ENCODE data around the gene MCF2L2. TPM values are rescaled to one million over a fixed set of nuclear protein-coding genes. Genes with fewer than 3 reads are reported as not detected.

Gene MCF2L2
- total and polyA plus RNA-seq, 2 experiments from 2014 or later = not detected

DNA sequence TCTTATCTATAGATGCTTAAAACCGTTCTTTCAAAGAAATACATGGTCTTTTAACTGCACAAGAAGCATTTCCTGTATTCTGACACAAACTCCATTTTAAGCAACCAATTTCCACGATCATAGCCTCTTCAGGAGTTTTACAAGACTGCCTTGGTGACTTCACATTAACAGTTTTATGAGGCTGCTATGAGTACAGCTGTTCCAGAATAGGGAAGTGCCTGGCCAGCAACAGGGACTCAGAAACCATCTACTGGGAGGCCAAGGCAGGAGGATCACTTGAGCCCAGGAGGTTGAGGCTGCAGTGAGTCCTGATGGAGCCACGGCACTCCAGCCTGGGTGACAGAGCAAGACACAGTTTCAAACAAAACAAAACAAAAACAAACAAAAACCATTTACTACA, 96.9 kb downstream of the MCF2L2 start:
- in situ Hi-C loops (cut with MboI) = no loop called here
- no peak overlapping the region for H3K27ac ChIP-seq
- H3K79me2 ChIP-seq (ENCODE audit: insufficient read depth) = no peaks in the 10 kb centered on the region
- no peak for DNase-seq
- no peak overlapping the region for H3K4me3 ChIP-seq
- no peak overlapping the region for H3K4me2 ChIP-seq (ENCODE audit: unreplicated experiment)
- H3K4me1 ChIP-seq (ENCODE audit: insufficient read depth) = peaks cover 13% of the 10 kb centered on the region
- H4K20me1 ChIP-seq (ENCODE audit: insufficient read depth) = no peaks in the 10 kb centered on the region
- no peaks in the 10 kb centered on the region for H3K9me3 ChIP-seq (ENCODE audit: low read depth)
- TF ChIP-seq EZH2phosphoT487 (IDR thresholded peaks at IDR 0.05; ENCODE audit: insufficient read depth, low read depth) = no peak
- no peak for TF ChIP-seq EZH2 (IDR thresholded peaks at IDR 0.05; ENCODE audit: insufficient read depth, poor library complexity, severe bottlenecking)
- H2AFZ ChIP-seq = no peak overlapping the region
- no peaks in the 10 kb centered on the region for H3K36me3 ChIP-seq (ENCODE audit: low read depth)
- H3K27me3 ChIP-seq (replicated peaks; ENCODE audit: insufficient read depth) = no peaks in the 10 kb centered on the region
- H3F3A ChIP-seq (ENCODE audit: insufficient read depth) = peaks cover 9% of the 10 kb centered on the region
- 89 to 92% methylated on average over 3 of the region's 3 CpGs for WGBS, 2 experiments (ENCODE audit: low coverage in 1 of 2, low lambda C conversion rate in 2 of 2, missing lambda C conversion rate in 2 of 2)
- H3K9ac ChIP-seq = no peak overlapping the region
- no peaks in the 10 kb centered on the region for H3K9me2 ChIP-seq (ENCODE audit: insufficient read depth)

DNA sequence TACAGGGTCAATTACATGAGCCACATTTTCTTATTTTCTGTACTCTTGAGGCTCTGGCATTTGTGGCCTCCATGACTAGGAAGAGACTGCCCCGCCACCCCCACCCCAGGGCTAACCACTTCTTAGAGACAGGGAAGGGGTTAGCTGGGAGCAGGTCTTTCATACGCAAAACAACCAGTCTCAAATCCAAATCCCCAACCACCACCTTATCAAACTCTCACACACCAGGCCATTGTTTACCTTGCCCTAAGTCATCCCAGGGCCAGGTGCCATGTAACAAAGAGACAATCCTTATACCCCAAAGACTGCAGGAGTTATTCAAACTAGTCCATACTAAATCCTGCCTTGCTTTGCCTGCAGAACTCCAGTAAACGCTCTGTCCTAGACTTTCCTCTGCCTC, 97.5 kb downstream of the MCF2L2 start:
- Histone ChIP-seq H3K9me2 (ENCODE audit: insufficient read depth) (no peaks in the 10 kb centered on the region), H3F3A (ENCODE audit: insufficient read depth) (peaks cover 9% of the 10 kb centered on the region), H3K9ac (no peak overlapping the region), H3K9me3 (ENCODE audit: low read depth) (no peaks in the 10 kb centered on the region), H3K4me1 (ENCODE audit: insufficient read depth) (peaks cover 13% of the 10 kb centered on the region), H3K27ac (no peak overlapping the region), H3K4me3 (no peak overlapping the region), H3K79me2 (ENCODE audit: insufficient read depth) (no peaks in the 10 kb centered on the region), H4K20me1 (ENCODE audit: insufficient read depth) (no peaks in the 10 kb centered on the region), H3K36me3 (ENCODE audit: low read depth) (no peaks in the 10 kb centered on the region), H3K27me3 (replicated peaks; ENCODE audit: insufficient read depth) (no peaks in the 10 kb centered on the region), H2AFZ (no peak overlapping the region), H3K4me2 (ENCODE audit: unreplicated experiment) (no peak overlapping the region)
- no peak for TF ChIP-seq EZH2phosphoT487 (IDR thresholded peaks at IDR 0.05; ENCODE audit: insufficient read depth, low read depth)
- no peak for TF ChIP-seq EZH2 (IDR thresholded peaks at IDR 0.05; ENCODE audit: insufficient read depth, poor library complexity, severe bottlenecking)
- 89 to 93% methylated on average over 3 of the region's 3 CpGs for WGBS, 2 experiments (ENCODE audit: low coverage in 1 of 2, low lambda C conversion rate in 2 of 2, missing lambda C conversion rate in 2 of 2)
- DNase-seq = no peak
- in situ Hi-C loops (cut with MboI) = no loop called here

GRCh38 chr3:183329543-183329942, 98.9 kb downstream of the MCF2L2 start:
- no peaks in the 10 kb centered on the region for H3K9me2 ChIP-seq (ENCODE audit: insufficient read depth)
- no peak for DNase-seq
- 90 to 92% methylated on average over 1 of the region's 1 CpG for WGBS, 2 experiments (ENCODE audit: low coverage in 1 of 2, low lambda C conversion rate in 2 of 2, missing lambda C conversion rate in 2 of 2)
- H3K79me2 ChIP-seq (ENCODE audit: insufficient read depth) = no peaks in the 10 kb centered on the region
- TF ChIP-seq EZH2 (IDR thresholded peaks at IDR 0.05; ENCODE audit: insufficient read depth, poor library complexity, severe bottlenecking) (no peak), EZH2phosphoT487 (IDR thresholded peaks at IDR 0.05; ENCODE audit: insufficient read depth, low read depth) (no peak)
- H3K9ac ChIP-seq = no peak overlapping the region
- H2AFZ ChIP-seq = no peak overlapping the region
- no peak overlapping the region for H3K4me3 ChIP-seq
- H3F3A ChIP-seq (ENCODE audit: insufficient read depth) = peaks cover 9% of the 10 kb centered on the region
- no peaks in the 10 kb centered on the region for H3K9me3 ChIP-seq (ENCODE audit: low read depth)
- H3K4me2 ChIP-seq (ENCODE audit: unreplicated experiment) = no peak overlapping the region
- in situ Hi-C loops (cut with MboI) = no loop called here
- no peak overlapping the region for H3K27ac ChIP-seq
- H3K36me3 ChIP-seq (ENCODE audit: low read depth) = no peaks in the 10 kb centered on the region
- H3K4me1 ChIP-seq (ENCODE audit: insufficient read depth) = peaks cover 13% of the 10 kb centered on the region
- no peaks in the 10 kb centered on the region for H3K27me3 ChIP-seq (replicated peaks; ENCODE audit: insufficient read depth)
- H4K20me1 ChIP-seq (ENCODE audit: insufficient read depth) = no peaks in the 10 kb centered on the region

DNA sequence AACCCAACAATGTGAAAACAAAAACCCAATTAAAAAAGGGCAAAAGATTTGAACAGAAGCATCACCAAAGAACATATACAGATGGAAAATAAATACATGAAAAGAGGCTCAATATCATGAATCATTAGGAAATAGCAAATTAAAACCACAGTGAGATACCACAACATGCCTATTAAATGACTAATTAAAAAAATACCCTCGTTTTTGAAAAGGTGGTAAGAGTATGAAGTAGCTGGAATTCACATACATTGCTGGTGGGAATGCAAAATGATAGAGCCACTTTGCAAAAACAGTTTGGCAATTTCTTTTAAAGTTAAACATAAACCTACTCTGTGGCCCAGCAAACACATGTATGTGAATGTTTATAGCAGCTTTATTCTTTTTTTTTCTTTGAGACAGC, 99.6 kb downstream of the MCF2L2 start:
- 0 out of 2 replicates have a peak overlapping the region, but pooled peaks have one; percentile 8 for H3K4me3 ChIP-seq
- H3K27me3 ChIP-seq (replicated peaks; ENCODE audit: insufficient read depth) = no peaks in the 10 kb centered on the region
- WGBS, 2 experiments (ENCODE audit: low coverage in 1 of 2, low lambda C conversion rate in 2 of 2, missing lambda C conversion rate in 2 of 2) = 3% methylated on average over 1 of the region's 1 CpG
- H4K20me1 ChIP-seq (ENCODE audit: insufficient read depth) = no peaks in the 10 kb centered on the region
- no peak overlapping the region for H2AFZ ChIP-seq
- H3K9me2 ChIP-seq (ENCODE audit: insufficient read depth) = no peaks in the 10 kb centered on the region
- in situ Hi-C loops (cut with MboI) = no loop called here
- no peaks in the 10 kb centered on the region for H3K79me2 ChIP-seq (ENCODE audit: insufficient read depth)
- H3F3A ChIP-seq (ENCODE audit: insufficient read depth) = peaks cover 9% of the 10 kb centered on the region
- no peaks in the 10 kb centered on the region for H3K9me3 ChIP-seq (ENCODE audit: low read depth)
- DNase-seq = peak; percentile 53
- no peak overlapping the region for H3K9ac ChIP-seq
- no peak for TF ChIP-seq EZH2phosphoT487 (IDR thresholded peaks at IDR 0.05; ENCODE audit: insufficient read depth, low read depth)
- no peak for TF ChIP-seq EZH2 (IDR thresholded peaks at IDR 0.05; ENCODE audit: insufficient read depth, poor library complexity, severe bottlenecking)
- H3K36me3 ChIP-seq (ENCODE audit: low read depth) = no peaks in the 10 kb centered on the region
- H3K27ac ChIP-seq = no peak overlapping the region
- peak overlapping the region; percentile 52 for H3K4me2 ChIP-seq (ENCODE audit: unreplicated experiment)
- peaks cover 13% of the 10 kb centered on the region for H3K4me1 ChIP-seq (ENCODE audit: insufficient read depth)

- DNase-seq = peak; percentile 9
- no peak for TF ChIP-seq EZH2phosphoT487 (IDR thresholded peaks at IDR 0.05; ENCODE audit: insufficient read depth, low read depth)
- TF ChIP-seq EZH2 (IDR thresholded peaks at IDR 0.05; ENCODE audit: insufficient read depth, poor library complexity, severe bottlenecking) = no peak
- no peaks in the 10 kb centered on the region for H3K36me3 ChIP-seq (ENCODE audit: low read depth)
- H3K9me3 ChIP-seq (ENCODE audit: low read depth) = no peaks in the 10 kb centered on the region
- peaks cover 9% of the 10 kb centered on the region for H3F3A ChIP-seq (ENCODE audit: insufficient read depth)
- in situ Hi-C loops (cut with MboI) = no loop called here
- WGBS, 2 experiments (ENCODE audit: low coverage in 1 of 2, low lambda C conversion rate in 2 of 2, missing lambda C conversion rate in 2 of 2) = 95 to 100% methylated on average over 1 of the region's 1 CpG
- H3K4me1 ChIP-seq (ENCODE audit: insufficient read depth) = peaks cover 13% of the 10 kb centered on the region
- no peaks in the 10 kb centered on the region for H4K20me1 ChIP-seq (ENCODE audit: insufficient read depth)
- no peak overlapping the region for H3K27ac ChIP-seq
- no peak overlapping the region for H3K9ac ChIP-seq
- peak overlapping the region; percentile 52 for H3K4me2 ChIP-seq (ENCODE audit: unreplicated experiment)
- H3K9me2 ChIP-seq (ENCODE audit: insufficient read depth) = no peaks in the 10 kb centered on the region
- H2AFZ ChIP-seq = no peak overlapping the region
- no peaks in the 10 kb centered on the region for H3K79me2 ChIP-seq (ENCODE audit: insufficient read depth)
- no peak overlapping the region for H3K4me3 ChIP-seq
- H3K27me3 ChIP-seq (replicated peaks; ENCODE audit: insufficient read depth) = no peaks in the 10 kb centered on the region
Observed at GRCh38 chr3:183328164-183328563, 100.3 kb downstream of the MCF2L2 start.
